ENCODE results near the gene CRYL1. TPM values are rescaled to one million over a fixed set of nuclear protein-coding genes. Genes with fewer than 3 reads are reported as not detected.

The CRYL1 gene
- total RNA-seq, 3 donors from 2014 or later (not counting 1 experiment from before 2014, with no cell fraction given): 13.4 to 15.8 (median 14.9) TPM

DNA sequence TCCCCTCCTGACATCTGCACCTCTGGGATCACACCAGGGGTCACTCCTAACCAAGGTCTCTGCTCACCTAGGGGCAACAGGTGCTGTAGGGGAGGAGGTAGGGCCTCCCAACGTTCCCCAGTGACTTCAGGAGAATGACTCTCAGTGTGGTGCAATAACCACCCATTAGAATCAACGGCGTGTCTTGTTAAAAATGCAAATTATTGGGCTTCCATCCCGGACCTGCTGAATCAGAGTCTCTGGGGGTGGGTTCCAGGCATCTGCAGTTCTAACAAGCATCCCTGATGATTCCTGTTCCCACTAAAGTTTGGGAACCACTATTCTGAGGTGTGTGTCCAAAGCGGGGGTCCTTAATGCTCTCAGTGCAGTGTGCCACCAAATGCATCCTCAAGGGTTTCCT is 84.6 kb downstream of the CRYL1 start:
- Histone ChIP-seq H3K36me3 (ENCODE audit: control insufficient read depth, insufficient read depth, low read length) (no peaks in the 10 kb centered on the region), H3K27me3 (ENCODE audit: control insufficient read depth, insufficient read depth, low read length) (no peaks in the 10 kb centered on the region), H3K4me1 (ENCODE audit: control insufficient read depth, insufficient read depth, low read length) (no peaks in the 10 kb centered on the region), H3K9me3 (ENCODE audit: control insufficient read depth, insufficient read depth, low read length) (no peaks in the 10 kb centered on the region), H3K4me3 (ENCODE audit: low read length) (no peak overlapping the region), H3K27ac (ENCODE audit: low read length) (no peak overlapping the region)
- Mint-ChIP-seq H3K27me3 (ENCODE audit: low read depth in 2 of 2) (no peaks in the 10 kb centered on the region), H3K36me3 (no peaks in the 10 kb centered on the region), H3K9me3 (peaks cover 0 to 2% of the 10 kb centered on the region in 2 donors), H3K4me3 (no peak overlapping the region), H3K27ac (no peak overlapping the region), H3K4me1 (peaks cover 0 to 5% of the 10 kb centered on the region in 2 donors)
- ATAC-seq (no peak), DNase-seq (no peak)
- 90% methylated on average over 5 of the region's 5 CpGs for WGBS (ENCODE audit: insufficient coverage)
- intact Hi-C loops (cut with micrococcal nuclease): no loop called here
- TF ChIP-seq, protein P1, sequence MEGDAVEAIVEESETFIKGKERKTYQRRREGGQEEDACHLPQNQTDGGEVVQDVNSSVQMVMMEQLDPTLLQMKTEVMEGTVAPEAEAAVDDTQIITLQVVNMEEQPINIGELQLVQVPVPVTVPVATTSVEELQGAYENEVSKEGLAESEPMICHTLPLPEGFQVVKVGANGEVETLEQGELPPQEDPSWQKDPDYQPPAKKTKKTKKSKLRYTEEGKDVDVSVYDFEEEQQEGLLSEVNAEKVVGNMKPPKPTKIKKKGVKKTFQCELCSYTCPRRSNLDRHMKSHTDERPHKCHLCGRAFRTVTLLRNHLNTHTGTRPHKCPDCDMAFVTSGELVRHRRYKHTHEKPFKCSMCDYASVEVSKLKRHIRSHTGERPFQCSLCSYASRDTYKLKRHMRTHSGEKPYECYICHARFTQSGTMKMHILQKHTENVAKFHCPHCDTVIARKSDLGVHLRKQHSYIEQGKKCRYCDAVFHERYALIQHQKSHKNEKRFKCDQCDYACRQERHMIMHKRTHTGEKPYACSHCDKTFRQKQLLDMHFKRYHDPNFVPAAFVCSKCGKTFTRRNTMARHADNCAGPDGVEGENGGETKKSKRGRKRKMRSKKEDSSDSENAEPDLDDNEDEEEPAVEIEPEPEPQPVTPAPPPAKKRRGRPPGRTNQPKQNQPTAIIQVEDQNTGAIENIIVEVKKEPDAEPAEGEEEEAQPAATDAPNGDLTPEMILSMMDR (IDR thresholded peaks at IDR 0.05): no peak

DNA sequence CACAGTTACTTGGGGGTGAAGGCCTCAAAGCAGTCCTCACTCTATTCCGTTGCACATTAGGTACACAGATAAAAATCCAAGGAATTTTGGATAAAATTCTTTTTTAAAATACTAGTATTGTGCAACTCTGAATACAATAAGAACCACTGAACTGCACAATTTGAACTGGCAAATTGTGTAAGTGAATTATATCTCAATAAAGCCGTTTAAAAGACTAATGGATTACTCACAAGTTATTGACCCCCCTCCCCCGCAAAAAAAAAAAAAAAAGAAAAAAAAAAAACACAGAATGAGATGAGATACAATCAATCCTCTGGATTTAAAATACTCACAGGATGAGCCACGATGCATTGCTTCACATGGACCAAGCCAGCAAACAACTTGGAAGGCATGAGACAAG is 86.4 kb downstream of the CRYL1 start:
- no peak for ATAC-seq
- Mint-ChIP-seq H3K36me3 (no peaks in the 10 kb centered on the region), H3K27me3 (ENCODE audit: low read depth in 2 of 2) (no peaks in the 10 kb centered on the region), H3K4me3 (no peak overlapping the region), H3K27ac (no peak overlapping the region), H3K4me1 (peaks cover 6 to 12% of the 10 kb centered on the region in 2 donors), H3K9me3 (no peaks in the 10 kb centered on the region)
- DNase-seq: no peak
- H3K9me3 ChIP-seq (ENCODE audit: control insufficient read depth, insufficient read depth, low read length): no peaks in the 10 kb centered on the region
- intact Hi-C loops (cut with micrococcal nuclease): no loop called here
- 78% methylated on average over 2 of the region's 4 CpGs for WGBS (ENCODE audit: insufficient coverage)
- no peaks in the 10 kb centered on the region for H3K27me3 ChIP-seq (ENCODE audit: control insufficient read depth, insufficient read depth, low read length)
- no peaks in the 10 kb centered on the region for H3K36me3 ChIP-seq (ENCODE audit: control insufficient read depth, insufficient read depth, low read length)
- no peak overlapping the region for H3K4me3 ChIP-seq (ENCODE audit: low read length)
- H3K4me1 ChIP-seq (ENCODE audit: control insufficient read depth, insufficient read depth, low read length): no peaks in the 10 kb centered on the region
- no peak overlapping the region for H3K27ac ChIP-seq (ENCODE audit: low read length)
- TF ChIP-seq, protein P1 (IDR thresholded peaks at IDR 0.05): no peak

DNA sequence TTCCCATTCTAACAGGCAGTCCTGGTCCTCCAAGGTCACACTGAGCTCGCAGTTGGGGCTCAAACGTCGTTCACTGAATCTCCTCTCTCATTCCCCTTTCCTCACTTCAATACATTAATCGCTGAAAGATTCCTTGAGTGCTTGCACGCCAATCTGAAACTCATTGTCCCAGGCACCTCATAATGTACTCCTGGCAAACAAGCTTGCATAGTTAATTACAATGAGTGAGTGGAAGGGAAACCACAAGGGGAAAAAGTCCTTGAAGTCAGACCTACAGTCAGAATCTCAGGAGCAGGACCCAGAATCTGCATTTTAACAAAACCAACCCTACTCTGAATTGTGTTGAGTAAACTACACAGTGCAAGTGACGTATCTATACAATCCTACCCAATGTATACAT is 86.9 kb downstream of the CRYL1 start:
- intact Hi-C loops (cut with micrococcal nuclease): no loop called here
- H3K27ac Mint-ChIP-seq: no peak overlapping the region
- Histone ChIP-seq H3K27ac (ENCODE audit: low read length) (no peak overlapping the region), H3K4me3 (ENCODE audit: low read length) (no peak overlapping the region), H3K4me1 (ENCODE audit: control insufficient read depth, insufficient read depth, low read length) (no peaks in the 10 kb centered on the region), H3K9me3 (ENCODE audit: control insufficient read depth, insufficient read depth, low read length) (no peaks in the 10 kb centered on the region), H3K27me3 (ENCODE audit: control insufficient read depth, insufficient read depth, low read length) (no peaks in the 10 kb centered on the region), H3K36me3 (ENCODE audit: control insufficient read depth, insufficient read depth, low read length) (no peaks in the 10 kb centered on the region)
- H3K4me1 Mint-ChIP-seq: peaks cover 6 to 17% of the 10 kb centered on the region in 2 donors
- 97% methylated on average over 5 of the region's 6 CpGs for WGBS (ENCODE audit: insufficient coverage)
- DNase-seq (no peak), ATAC-seq (no peak)
- H3K9me3 Mint-ChIP-seq: no peaks in the 10 kb centered on the region
- H3K36me3 Mint-ChIP-seq: no peaks in the 10 kb centered on the region
- TF ChIP-seq, protein P1 (IDR thresholded peaks at IDR 0.05): no peak
- no peaks in the 10 kb centered on the region for H3K27me3 Mint-ChIP-seq (ENCODE audit: low read depth in 2 of 2)
- no peak overlapping the region for H3K4me3 Mint-ChIP-seq

DNA sequence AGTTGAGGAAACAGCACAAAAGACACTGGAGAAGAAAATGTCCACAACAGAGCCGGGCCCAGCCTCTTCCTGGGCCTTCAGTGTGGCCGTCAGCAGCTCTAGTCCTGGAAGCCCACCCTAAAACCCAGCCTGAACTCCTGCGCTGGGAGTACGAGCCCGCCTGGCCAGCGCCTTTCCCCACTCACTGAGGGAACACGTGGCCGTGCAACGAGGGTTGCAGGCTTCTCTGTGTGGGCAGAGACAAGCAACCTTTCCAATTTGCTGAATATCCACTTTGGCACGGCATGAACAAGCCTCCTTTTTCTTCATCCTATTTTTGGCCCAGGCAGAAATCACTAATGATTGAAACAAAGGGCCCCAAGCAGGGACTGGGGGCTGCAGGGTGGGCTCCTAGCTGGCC is 89.2 kb downstream of the CRYL1 start:
- H3K27ac Mint-ChIP-seq: no peak overlapping the region
- DNase-seq (no peak), ATAC-seq (no peak)
- no peaks in the 10 kb centered on the region for H3K27me3 Mint-ChIP-seq (ENCODE audit: low read depth in 2 of 2)
- no peaks in the 10 kb centered on the region for H3K9me3 ChIP-seq (ENCODE audit: control insufficient read depth, insufficient read depth, low read length)
- H3K36me3 Mint-ChIP-seq: no peaks in the 10 kb centered on the region
- no peaks in the 10 kb centered on the region for H3K27me3 ChIP-seq (ENCODE audit: control insufficient read depth, insufficient read depth, low read length)
- intact Hi-C loops (cut with micrococcal nuclease): no loop called here
- H3K9me3 Mint-ChIP-seq: no peaks in the 10 kb centered on the region
- TF ChIP-seq, protein P1 (IDR thresholded peaks at IDR 0.05): no peak
- H3K27ac ChIP-seq (ENCODE audit: low read length): no peak overlapping the region
- peaks cover 6 to 12% of the 10 kb centered on the region in 2 donors for H3K4me1 Mint-ChIP-seq
- H3K36me3 ChIP-seq (ENCODE audit: control insufficient read depth, insufficient read depth, low read length): no peaks in the 10 kb centered on the region
- WGBS (ENCODE audit: insufficient coverage): 96% methylated on average over 10 of the region's 10 CpGs
- H3K4me3 ChIP-seq (ENCODE audit: low read length): no peak overlapping the region
- H3K4me1 ChIP-seq (ENCODE audit: control insufficient read depth, insufficient read depth, low read length): no peaks in the 10 kb centered on the region
- H3K4me3 Mint-ChIP-seq: no peak overlapping the region

Data from natural killer cell (primary cell).